Mesodermal cell (in vitro differentiated cells): ENCODE measurements around the gene RGS9BP.
A peak's percentile ranks its signal among the peaks of the same experiment; 100 is the strongest.

Source experiments
- H3K27ac ChIP-seq: 2 replicates; pipeline ENCODE4 v1.7.0; 2013; ENCODE audit warnings: mild to moderate bottlenecking, low read depth, low read length, moderate library complexity; ENCODE audit not compliant: severe bottlenecking
- H3K36me3 ChIP-seq: 2 replicates; pipeline ENCODE4 v1.7.1; 2013; ENCODE audit warnings: mild to moderate bottlenecking, low read length, moderate library complexity; ENCODE audit not compliant: control insufficient read depth, insufficient read depth
- H3K4me1 ChIP-seq: one replicate; pipeline ENCODE4 v1.7.1; 2013; ENCODE audit warnings: mild to moderate bottlenecking, low read length; ENCODE audit not compliant: insufficient read depth, control insufficient read depth, poor library complexity, severe bottlenecking
- H3K4me3 ChIP-seq: 2 replicates; pipeline ENCODE4 v1.7.0; 2013; ENCODE audit warnings: low read length, control low read depth, mild to moderate bottlenecking; ENCODE audit not compliant: insufficient read depth, poor library complexity, severe bottlenecking; ENCODE audit errors: extremely low read depth
- H3K9me3 ChIP-seq: 2 replicates; pipeline ENCODE4 v1.7.1; 2013; ENCODE audit warnings: mild to moderate bottlenecking, low read length, moderate library complexity; ENCODE audit not compliant: control insufficient read depth
- WGBS, 2 experiments: methylation state at CpG; one replicate each; pipeline ENCODE4 v1.1.5; 2013; ENCODE audit warnings: missing lambda C conversion rate in 2 of 2; ENCODE audit not compliant: insufficient coverage in 2 of 2; 5-methylcytosine and 5-hydroxymethylcytosine counted together

RGS9BP gene

GRCh38 chr19:32669310-32669709 lies 6.3 kb upstream of the RGS9BP start:
- no peaks in the 10 kb centered on the region for H3K9me3 ChIP-seq
- peaks cover 5% of the 10 kb centered on the region for H3K36me3 ChIP-seq
- H3K27ac ChIP-seq, result no peak overlapping the region
- WGBS, 2 experiments, result 89 to 95% methylated on average over 3 of the region's 3 CpGs
- no peaks in the 10 kb centered on the region for H3K4me1 ChIP-seq
- H3K4me3 ChIP-seq, result no peak overlapping the region

GRCh38 chr19:32671883-32672593 lies 3.6 kb upstream of the RGS9BP start:
- Histone ChIP-seq H3K4me3 (no peak overlapping the region), H3K4me1 (no peaks in the 10 kb centered on the region), H3K9me3 (no peaks in the 10 kb centered on the region), H3K36me3 (peaks cover 2% of the 10 kb centered on the region), H3K27ac (no peak overlapping the region)
- WGBS, 2 experiments, result 85 to 89% methylated on average over 11 to 12 of the region's 14 CpGs

- Histone ChIP-seq H3K27ac (no peak overlapping the region), H3K4me3 (no peak overlapping the region), H3K4me1 (no peaks in the 10 kb centered on the region), H3K36me3 (no peaks in the 10 kb centered on the region), H3K9me3 (no peaks in the 10 kb centered on the region)
- WGBS, 2 experiments, result 83 to 100% methylated on average over 2 to 3 of the region's 3 CpGs
These were observed 2.8 kb upstream of the RGS9BP start for GRCh38 chr19:32672841-32673240.

- H3K36me3 ChIP-seq, result no peaks in the 10 kb centered on the region
- no peaks in the 10 kb centered on the region for H3K9me3 ChIP-seq
- H3K4me1 ChIP-seq, result no peaks in the 10 kb centered on the region
- peak overlapping the region; percentile 76 for H3K4me3 ChIP-seq
- 93 to 97% methylated on average over 6 to 10 of the region's 10 CpGs for WGBS, 2 experiments
- no peak overlapping the region for H3K27ac ChIP-seq
These were observed 2.1 kb upstream of the RGS9BP start for GRCh38 chr19:32673573-32673972.

GRCh38 chr19:32674153-32674930 lies 1.3 kb upstream of the RGS9BP start:
- H3K27ac ChIP-seq, result no peak overlapping the region
- no peaks in the 10 kb centered on the region for H3K9me3 ChIP-seq
- peak overlapping the region; percentile 76 for H3K4me3 ChIP-seq
- no peaks in the 10 kb centered on the region for H3K4me1 ChIP-seq
- 2 to 3% methylated on average over 44 to 61 of the region's 67 CpGs for WGBS, 2 experiments
- H3K36me3 ChIP-seq, result no peaks in the 10 kb centered on the region

GRCh38 chr19:32674931-32675719 lies 523 bp upstream of the RGS9BP start, which contains the start of gene ANKRD27:
TSS of gene ANKRD27 (minus strand) at chr19:32675180. CDS start at chr19:32659015, 16,165 bp downstream.
- Histone ChIP-seq H3K4me3 (peak within 1 kb of the TSS; percentile 76), H3K27ac (no peak within 1 kb of the TSS), H3K4me1 (no peaks in the 10 kb centered on the region), H3K36me3 (no peaks in the 10 kb centered on the region), H3K9me3 (no peaks in the 10 kb centered on the region)
- 0 to 1% methylated on average over 60 to 68 of the region's 75 CpGs for WGBS, 2 experiments

- no peak overlapping the region for H3K27ac ChIP-seq
- no peaks in the 10 kb centered on the region for H3K9me3 ChIP-seq
- WGBS, 2 experiments, result 6 to 7% methylated on average over 73 to 93 of the region's 93 CpGs
- no peaks in the 10 kb centered on the region for H3K4me1 ChIP-seq
- no peaks in the 10 kb centered on the region for H3K36me3 ChIP-seq
- H3K4me3 ChIP-seq, result peak overlapping the region; percentile 76
These were observed 692 bp downstream of the RGS9BP start for GRCh38 chr19:32676186-32676894.

GRCh38 chr19:32676895-32677359 lies 1.3 kb downstream of the RGS9BP start:
- 19 to 26% methylated on average over 27 to 33 of the region's 33 CpGs for WGBS, 2 experiments

GRCh38 chr19:32677657-32678056 lies 2.0 kb downstream of the RGS9BP start:
- H3K36me3 ChIP-seq, result no peaks in the 10 kb centered on the region
- H3K27ac ChIP-seq, result peak overlapping the region; percentile 49
- whole genome bisulfite sequencing, 2 experiments, result 10 to 14% methylated on average over 9 of the region's 9 CpGs
- H3K9me3 ChIP-seq, result no peaks in the 10 kb centered on the region
- H3K4me1 ChIP-seq, result no peaks in the 10 kb centered on the region
- H3K4me3 ChIP-seq, result no peak overlapping the region

More at GRCh38 chr19:32676895-32677359, 1.3 kb downstream of the RGS9BP start:
- H3K4me1 ChIP-seq, result no peaks in the 10 kb centered on the region
- H3K9me3 ChIP-seq, result no peaks in the 10 kb centered on the region
- no peak overlapping the region for H3K27ac ChIP-seq
- H3K4me3 ChIP-seq, result no peak overlapping the region
- H3K36me3 ChIP-seq, result no peaks in the 10 kb centered on the region

- no CpG with 5 or more reads among the region's 2 CpGs for WGBS, 2 experiments
- H3K36me3 ChIP-seq, result no peaks in the 10 kb centered on the region
These were observed 5.3 kb downstream of the RGS9BP start for GRCh38 chr19:32680986-32681385.

More at GRCh38 chr19:32680986-32681385, 5.3 kb downstream of the RGS9BP start:
- no peak overlapping the region for H3K4me3 ChIP-seq
- H3K4me1 ChIP-seq, result no peaks in the 10 kb centered on the region
- H3K27ac ChIP-seq, result no peak overlapping the region
- H3K9me3 ChIP-seq, result no peaks in the 10 kb centered on the region
